NCI-H226 (cell line): ENCODE results near the gene SLC2A3.
"Not testable (repeated sequence)": the region's sequence is repeated elsewhere in the genome, so short reads cannot be mapped to it uniquely, and the experiment has no call there.

ENCODE experiments used
- DNase-seq: peaks from one replicate; pipeline ENCODE4 v3.0.0-alpha.2; 2015

Gene SLC2A3

DNA sequence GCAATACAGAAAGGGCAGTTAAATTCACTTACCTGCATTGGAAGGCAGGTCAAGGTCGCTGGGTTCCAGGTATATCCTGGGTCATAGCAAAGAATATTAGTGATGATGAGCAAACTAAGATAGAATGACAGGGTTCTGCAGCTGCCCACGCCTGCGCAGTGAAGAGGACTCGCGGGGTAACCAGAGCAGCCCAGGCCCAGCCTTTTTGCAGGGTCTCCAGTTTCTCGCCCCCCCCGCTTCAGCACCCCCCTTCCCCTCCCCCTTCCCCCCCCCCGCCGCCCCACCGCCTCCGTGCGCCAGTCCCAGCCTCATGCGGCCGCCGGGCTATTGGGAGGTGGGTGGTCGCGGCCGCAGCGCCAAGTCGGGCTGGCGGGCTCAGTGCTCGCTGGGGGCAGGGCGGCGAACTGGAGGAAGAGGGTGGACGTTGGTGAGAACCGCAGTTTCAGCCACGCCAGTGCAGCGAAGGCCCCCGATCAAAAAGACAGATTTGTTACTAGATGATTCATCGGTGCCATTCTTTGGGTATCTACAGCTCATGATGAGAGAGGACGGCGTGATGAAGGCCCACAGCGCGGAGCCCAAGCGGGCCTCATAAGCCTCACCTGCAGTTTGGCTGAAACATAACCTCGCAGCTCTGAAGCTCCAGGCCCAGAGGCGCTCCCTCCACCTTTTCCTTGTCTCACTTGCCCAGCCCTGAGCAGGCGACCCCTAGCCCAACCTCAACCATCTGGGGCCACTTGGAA, 20.2 kb downstream of the SLC2A3 start:
- DNase-seq = no peak

GRCh38 chr12:7910106-7910505, 25.9 kb downstream of the SLC2A3 start:
- not testable (repeated sequence) for DNase-seq

- DNase-seq = peak; percentile 29
Measured at GRCh38 chr12:7907009-7907408, 29.0 kb downstream of the SLC2A3 start.

- not testable (repeated sequence) for DNase-seq
Measured at GRCh38 chr12:7906303-7906702, 29.7 kb downstream of the SLC2A3 start.

- DNase-seq = not testable (repeated sequence)
Measured at GRCh38 chr12:7905600-7906125, 30.3 kb downstream of the SLC2A3 start.

DNA sequence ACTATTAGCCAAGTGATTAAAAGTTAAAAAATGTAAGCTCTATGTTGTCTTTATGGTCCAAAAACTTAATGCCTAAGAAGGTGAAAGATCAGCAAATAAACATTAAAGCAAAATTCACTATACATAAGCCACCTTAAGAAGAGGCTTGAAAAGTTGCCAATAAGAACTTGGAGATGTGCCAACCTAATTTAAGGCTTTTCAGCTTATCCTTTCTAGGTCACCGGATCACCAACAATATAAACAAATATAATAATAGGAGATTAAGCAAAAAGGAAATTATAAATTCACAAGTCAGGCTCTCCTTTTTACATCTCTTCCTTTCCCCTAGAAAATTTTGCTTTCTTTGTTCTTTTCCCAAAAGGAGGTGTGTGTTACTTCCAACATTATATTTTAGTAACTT, 30.9 kb downstream of the SLC2A3 start:
- DNase-seq = no peak

DNA sequence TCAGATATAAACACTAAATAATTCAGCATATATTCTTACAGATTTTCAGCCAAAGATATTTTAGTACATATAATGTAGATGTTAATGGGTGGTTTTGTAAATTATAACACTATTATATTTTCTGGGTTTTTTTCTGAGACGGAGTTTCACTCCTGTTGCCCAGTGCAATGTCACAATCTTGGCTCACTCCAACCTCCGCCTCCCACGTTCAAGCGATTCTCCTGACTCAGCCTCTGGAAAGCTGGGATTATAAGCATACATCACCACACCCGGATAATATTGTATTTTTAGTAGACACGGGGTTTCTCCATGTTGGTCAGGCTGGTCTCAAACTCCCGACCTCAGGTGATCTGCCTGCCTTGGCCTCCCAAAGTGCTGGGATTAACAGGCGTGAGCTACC, 33.6 kb downstream of the SLC2A3 start:
- DNase-seq = not testable (repeated sequence)

- DNase-seq = no peak
Measured at GRCh38 chr12:7899755-7900154, 36.2 kb downstream of the SLC2A3 start.

DNA sequence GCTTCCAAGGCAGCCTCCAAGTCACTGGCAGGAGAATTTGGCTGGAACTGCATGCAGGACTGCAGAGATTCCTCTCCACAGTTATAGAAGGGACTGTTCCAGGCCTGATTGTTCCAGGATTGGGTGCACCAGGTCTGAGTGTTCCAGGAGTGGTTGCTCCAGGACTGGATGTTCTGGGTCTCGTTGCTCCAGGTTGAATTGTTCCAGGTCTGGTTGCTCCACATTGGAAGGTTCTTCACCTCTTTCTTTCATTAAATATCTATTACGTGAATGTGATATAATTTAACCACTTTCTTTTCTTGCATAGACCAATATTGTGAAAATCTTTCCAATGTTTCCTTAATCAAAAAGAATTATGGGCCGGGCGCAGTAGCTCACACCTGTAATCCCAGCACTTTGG, 39.3 kb downstream of the SLC2A3 start:
- not testable (repeated sequence) for DNase-seq

DNA sequence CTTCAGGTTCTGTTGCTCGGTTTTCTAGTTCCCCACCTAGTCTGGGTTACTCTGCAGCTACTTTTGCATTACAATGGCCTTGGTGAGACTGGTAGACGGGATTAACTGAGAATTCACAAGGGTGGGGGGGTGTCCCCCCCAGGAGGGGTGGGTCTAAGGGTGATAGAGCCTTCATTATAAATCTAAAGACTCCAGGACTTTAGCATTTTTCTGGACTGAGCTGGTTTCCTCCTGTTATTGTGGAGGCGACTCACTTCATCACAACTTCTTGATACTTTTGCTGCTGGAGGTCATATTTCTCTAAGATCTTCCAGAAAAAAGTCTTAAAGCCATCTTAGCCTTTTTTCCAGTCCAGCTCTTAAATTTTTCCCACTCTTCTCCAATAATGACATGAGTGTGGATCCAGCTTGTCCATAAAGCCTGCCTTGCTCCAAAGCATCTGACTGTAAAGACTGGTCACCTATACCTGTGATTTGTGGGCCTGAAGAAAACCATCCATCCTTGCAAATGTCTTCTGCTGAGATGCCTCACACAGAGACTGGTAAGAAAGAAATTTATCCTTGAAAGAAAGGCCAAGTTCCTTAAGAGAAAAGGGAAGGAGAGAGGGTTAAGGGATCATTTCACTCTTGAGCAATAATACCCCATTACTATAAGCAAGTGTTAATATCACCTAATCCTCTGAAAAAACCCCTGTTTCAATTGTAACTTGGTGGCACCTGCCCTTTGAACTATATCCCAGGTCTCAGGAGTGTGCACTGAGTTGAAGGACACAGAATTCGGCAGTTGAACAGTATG, 43.6 kb downstream of the SLC2A3 start:
- DNase-seq = no peak

- no peak for DNase-seq
Measured at GRCh38 chr12:7884689-7885088, 51.3 kb downstream of the SLC2A3 start.

- DNase-seq = not testable (repeated sequence)
Measured at GRCh38 chr12:7881736-7882120, 54.3 kb downstream of the SLC2A3 start.

DNA sequence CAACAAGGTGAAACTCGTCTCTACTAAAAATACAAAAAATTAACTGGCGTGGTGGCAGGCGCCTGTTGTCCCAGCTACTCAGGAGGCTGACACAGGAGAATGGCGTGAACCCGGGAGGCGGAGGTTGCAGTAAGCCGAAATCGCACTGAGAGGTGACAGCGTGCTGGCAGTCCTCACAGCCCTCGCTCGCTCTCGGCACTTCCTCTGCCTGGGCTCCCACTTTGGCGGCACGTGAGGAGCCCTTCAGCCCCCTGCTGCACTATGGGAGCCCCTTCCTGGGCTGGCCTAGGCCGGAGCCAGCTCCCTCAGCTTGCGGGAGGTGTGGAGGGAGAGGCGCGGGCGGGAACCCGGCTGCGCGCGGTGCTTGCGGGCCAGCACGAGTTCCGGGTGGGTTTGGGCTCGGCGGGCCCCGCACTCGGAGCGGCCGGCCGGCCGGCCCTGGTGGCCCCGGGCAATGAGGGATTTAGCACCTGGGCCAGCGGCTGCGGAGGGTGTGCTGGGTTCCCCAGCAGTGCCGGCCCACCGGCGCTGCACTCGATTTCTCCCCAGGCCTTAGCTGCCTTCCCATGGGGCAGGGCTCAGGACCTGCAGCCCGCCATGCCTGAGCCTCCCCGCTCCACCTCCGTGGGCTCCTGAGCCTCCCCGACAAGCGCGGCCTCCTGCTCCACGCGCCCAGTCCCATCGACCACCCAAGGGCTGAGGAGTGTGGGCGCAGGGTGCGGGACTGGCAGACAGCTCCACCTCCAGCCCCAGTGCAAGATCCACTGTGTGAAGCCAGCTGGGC, 54.8 kb downstream of the SLC2A3 start:
- not testable (repeated sequence) for DNase-seq

DNA sequence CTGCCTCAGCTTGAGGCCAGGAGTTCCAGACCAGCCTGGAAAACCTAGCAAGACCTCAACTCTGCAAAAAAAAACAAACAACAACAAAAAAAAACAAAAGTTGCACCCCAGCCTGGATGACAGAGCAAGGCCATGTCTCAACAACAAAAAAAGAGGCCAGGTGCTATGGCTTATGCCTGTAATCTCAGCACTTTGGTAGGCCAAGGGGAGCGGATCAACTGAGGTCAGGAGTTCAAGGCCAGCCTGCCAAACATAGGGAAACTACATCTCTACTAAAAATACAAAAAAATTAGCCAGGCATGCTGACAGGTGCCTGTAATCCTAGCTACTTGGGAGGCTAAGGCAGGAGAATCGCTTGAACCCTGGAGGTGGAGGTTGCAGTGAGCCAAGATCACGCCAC, 56.7 kb downstream of the SLC2A3 start:
- DNase-seq = no peak

DNA sequence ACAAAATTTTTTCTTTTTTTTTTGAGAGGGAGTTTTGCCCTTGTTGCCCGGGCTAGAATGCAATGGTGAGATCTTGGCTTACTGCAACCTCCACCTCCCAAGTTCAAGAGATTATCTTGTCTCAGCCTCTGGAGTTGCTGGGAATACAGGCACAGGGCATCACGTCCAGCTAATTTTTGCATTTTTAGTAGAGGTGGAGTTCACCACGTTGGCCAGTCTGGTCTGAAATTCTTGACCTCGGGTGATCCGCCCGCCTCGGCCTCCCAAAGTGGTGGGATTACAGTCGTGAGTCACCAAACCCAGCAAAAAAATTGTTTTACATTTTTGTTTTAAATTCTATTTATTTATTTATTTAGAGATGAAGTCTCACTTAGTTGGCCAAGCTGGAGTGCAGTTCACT, 58.6 kb downstream of the SLC2A3 start:
- no peak for DNase-seq

- no peak for DNase-seq
Measured at GRCh38 chr12:7872566-7873319, 63.2 kb downstream of the SLC2A3 start, which contains the start of gene SLC2A14. Gene SLC2A14 (minus strand): TSS chr12:7872915. CDS start chr12:7869880, 3,035 bp downstream.

- DNase-seq = no peak
Measured at GRCh38 chr12:7870335-7870734, 65.7 kb downstream of the SLC2A3 start.
